Stimulated activated CD4-positive, alpha-beta T cell treated with anti-CD3 and anti-CD28 coated beads, Interleukin-1b, Interleukin-23, amount 100 ng/mL, for 4 hours (primary cell): ENCODE measurements around the gene DLG5.

Source experiments
- DNase-seq, 2 donors: peaks; one replicate each; pipeline ENCODE4 v3.0.0-alpha.2; 2020; ENCODE audit warnings: low read depth in 2 of 2

DLG5 gene

DNA sequence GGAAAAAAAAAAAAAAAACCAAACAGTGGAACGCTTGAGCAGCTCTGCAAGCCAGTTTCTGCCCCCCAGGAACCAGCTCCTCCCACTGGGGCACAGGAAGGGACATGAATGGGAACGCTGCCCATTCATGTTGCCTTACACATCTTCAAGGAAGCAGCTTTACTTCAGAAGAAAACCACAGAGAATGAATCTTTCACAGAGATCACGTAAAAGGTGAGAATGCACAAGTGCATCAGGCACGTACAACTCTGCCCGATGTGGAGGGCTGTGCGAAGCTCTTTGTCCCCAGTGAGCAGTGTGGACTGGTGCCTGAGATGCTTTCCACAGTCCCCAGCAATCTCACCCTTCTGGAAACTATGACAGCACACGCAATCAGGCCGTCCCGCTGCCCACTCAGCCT lies 106.2 kb downstream of the DLG5 start:
- DNase-seq, result no peak

- DNase-seq, result no peak
Measured at GRCh38 chr10:77819210-77820112, 107.1 kb downstream of the DLG5 start.

- DNase-seq, result no peak
Measured at GRCh38 chr10:77818378-77818777, 108.2 kb downstream of the DLG5 start.

DNA sequence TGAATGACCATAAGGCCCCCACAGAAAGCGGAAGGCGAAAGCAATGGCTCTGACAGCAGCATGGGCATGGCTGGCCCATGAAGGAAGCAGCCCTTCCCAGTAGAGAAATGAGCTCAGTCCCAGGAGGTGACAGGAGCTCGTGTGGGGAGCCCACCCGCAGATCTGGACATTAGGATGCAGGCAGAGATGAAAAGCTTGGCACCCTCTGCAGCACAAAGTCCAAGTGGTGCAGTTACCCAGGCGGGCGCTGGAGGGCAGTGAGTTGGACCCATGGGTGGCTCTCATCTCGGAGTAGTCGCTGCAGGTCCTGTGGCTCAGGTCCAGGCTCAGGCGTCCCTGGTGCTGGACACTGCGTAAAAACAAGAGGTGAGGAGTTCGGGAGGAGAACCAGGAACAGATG lies 109.0 kb downstream of the DLG5 start:
- DNase-seq, result no peak

DNA sequence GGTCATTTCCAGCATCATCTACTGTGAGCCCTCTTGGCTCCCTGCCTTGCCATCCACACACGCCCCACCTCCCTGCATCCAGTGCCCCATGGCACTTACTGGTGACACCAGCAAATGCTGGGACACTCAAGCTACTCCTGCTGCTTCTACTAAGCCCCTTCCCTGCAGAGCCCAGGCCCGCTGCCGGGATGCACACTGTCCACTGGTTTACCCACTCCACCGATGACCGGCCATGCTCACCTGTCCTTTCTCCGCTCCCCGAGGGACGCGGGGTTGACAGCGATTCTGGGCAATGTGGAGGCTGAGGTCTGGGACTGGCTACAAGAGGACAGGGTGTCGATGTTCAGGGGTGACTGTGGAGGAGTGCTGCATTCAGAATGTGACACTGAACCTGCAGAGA lies 110.2 kb downstream of the DLG5 start:
- no peak for DNase-seq

DNA sequence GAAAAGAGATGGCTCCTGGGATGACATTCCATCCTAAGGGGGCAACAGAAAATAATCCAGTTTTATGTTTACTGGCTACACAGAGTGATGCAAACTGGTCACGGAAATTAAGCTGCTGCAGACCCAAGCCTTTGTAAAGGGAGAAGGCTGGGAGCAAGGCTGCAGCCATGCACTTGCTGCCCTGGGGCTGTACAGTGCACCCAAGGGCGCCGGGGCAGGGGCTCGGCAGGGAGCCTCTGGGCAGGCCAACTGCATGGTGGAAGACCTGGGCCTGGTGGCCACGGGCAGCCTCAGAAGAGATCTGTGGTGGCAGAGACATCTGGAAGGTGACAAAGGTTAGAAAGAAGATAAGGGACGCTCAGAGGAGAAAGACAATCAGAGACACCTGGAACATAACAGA lies 113.8 kb downstream of the DLG5 start:
- DNase-seq, result no peak

DNA sequence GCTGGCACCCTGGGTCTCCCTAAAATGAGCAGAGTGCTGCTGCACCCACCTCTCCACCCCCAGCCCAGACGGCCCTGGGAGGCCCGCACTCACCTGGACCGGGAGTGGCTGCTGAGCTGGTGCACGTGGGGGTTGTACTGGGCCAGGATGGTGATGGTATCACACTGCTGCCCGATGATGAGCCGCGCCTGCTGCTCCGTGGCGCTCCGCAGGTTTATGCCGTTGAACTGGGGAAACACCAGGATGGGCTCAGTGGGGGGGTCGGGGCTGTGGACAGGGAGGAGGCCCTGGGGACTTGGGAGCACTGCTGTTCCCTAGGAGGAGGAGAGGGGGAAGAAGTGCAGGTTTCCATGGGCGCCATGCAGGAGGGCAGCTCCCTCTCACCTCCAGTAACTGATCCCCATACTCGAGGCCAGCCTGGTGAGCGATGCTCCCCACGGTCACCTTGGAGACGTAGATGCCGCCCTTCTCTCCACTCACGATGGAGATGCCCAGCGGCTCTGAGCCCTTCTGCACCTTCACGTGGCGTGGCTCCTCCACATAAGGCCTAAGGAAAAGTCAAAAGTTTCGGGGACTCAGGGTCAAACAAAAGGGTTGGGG lies 114.6 kb downstream of the DLG5 start:
- no peak for DNase-seq

- no peak for DNase-seq
Measured at GRCh38 chr10:77810446-77811335, 115.9 kb downstream of the DLG5 start.

GRCh38 chr10:77809336-77809735 lies 117.2 kb downstream of the DLG5 start:
- no peak for DNase-seq

DNA sequence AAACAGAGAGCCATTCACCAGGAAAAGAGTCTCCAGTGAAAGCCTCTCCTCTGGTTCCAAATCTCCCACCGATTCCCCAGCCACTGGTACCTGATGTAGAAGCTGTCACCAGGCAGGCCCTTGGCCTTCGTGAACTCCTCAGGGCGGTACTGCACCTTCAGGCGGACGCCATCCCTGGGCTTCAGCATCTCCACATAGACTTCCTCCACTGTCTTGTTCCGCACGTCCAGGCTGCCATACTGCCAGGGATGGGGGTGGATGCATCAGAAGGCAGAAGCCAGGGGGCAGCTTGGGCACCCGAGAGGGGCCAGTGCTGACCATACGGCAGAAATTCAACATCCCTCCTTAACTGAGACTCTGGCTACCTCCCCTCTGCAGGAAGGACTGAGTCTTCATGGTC lies 118.8 kb downstream of the DLG5 start:
- no peak for DNase-seq

GRCh38 chr10:77806511-77807157 lies 119.9 kb downstream of the DLG5 start:
- no peak for DNase-seq

- DNase-seq, result no peak
Measured at GRCh38 chr10:77805676-77806075, 120.9 kb downstream of the DLG5 start.

- DNase-seq, result no peak
Measured at GRCh38 chr10:77804371-77804770, 122.2 kb downstream of the DLG5 start.

DNA sequence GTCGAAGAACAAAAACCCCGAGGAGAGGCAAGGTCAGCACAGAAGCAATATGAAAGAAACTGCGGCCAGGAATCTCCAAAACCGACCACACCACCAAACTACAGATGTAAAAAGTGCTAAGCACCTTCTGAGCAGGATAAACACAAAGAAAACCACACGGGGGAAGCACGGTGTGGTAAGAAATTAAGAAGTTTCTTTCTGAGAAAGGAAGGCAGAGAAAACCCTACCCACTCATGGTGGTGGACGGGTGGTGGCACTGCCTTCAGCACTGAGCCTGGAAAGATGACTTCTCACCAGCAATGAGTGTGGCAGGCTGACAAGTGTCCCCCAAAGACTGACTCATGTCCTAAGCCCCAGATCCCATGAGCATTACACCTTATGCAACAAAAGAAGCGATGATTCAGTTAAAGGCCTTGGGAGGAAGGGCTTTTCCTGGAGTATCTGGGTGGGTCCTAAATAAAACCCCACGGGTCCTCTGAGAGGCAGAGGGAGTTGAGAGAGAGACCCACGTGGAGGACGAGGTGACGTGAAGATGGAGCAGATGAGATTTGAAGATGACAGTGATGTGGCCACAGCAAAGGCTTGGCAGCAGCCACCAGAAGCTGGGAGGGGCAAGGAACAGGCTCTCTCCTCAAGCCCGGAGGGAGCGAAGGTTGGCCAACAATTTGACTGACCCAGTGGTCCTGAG lies 124.9 kb downstream of the DLG5 start:
- peak in 1 of 2 donors; percentile 5 for DNase-seq

DNA sequence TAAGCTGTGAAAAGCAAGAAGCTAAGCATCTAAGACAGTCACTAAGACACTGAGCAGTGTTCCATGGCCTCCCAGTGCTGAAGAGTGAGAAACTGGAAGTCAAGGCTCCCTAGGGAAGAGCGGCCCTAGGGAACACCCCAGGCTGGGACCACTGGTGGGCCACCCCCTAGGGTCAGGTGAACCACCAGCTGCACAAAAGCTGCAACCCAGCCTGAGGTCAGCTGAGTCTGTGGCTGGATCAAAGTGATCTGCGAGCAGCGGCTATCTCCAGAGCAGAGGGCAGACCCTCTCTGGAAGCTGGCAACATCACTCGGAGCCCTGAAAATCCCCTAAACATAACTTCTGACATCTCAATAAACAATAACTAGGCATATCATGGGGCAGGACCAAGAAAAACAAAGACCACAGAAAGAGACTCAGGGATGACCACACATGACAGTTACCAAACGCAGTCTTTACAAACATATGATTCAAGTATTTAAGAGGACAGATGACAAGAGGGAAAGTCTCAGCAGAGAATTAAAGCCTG lies 125.8 kb downstream of the DLG5 start:
- DNase-seq, result no peak

DNA sequence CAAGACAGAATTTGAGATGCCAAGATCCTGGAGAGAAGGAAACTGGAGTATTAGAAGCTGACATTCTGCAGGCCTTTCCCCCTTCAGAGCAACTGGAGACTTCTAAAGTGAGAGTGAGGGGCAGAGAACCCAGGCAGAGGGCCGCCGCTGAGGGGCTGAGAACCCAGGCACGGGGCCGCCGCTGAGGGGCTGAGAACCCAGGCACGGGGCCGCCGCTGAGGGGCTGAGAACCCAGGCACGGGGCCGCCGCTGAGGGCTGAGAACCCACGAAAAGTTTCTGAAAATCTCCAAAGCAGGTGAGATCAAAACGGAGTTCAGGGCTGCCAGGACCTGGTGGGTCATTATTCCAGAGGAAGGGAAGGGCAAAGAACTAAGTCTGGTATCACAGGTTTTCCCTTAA lies 126.2 kb downstream of the DLG5 start:
- no peak for DNase-seq

DNA sequence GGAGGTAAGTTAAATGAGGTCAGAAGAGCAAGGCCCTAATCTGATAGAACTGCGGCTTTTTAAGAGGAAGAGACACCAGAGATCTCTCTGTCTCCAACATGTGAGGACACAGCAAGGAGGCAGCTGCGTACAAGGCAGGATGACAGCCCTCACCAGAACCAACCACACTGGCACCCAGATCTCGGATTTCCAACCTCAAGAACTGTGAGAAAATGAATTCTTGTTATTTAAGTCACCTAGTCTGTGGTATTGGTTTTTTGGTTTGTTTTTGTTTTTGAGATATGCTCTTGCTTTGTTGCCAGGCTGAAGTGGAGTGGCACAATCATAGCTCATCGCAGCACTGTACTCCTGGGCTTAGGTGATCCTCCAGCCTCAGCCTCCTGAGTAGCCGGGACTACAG lies 127.2 kb downstream of the DLG5 start:
- DNase-seq, result no peak

DNA sequence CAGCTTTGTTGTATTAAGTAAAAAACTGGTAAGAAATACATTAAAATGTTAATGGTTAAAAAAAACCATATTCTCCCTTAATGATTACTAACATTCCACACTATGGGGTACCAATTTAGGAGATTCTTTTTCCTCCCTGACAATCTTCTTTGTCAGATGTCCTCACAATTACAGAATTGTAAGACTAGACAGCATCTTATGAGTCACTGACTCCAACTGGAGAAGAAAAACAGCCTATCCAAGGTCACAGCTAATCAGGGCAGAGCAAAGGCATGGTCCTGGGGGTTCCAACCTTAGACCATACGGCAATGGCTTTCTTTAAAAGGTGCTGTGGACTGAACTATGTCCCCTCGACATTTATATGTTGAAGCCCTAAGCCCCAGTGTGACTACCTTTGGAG lies 127.6 kb downstream of the DLG5 start:
- no peak for DNase-seq

- DNase-seq, result no peak
Measured at GRCh38 chr10:77796311-77796915, 130.1 kb downstream of the DLG5 start.

- no peak for DNase-seq
Measured at GRCh38 chr10:77795426-77796055, 131.0 kb downstream of the DLG5 start.
